Measurements from ENCODE around the gene COL9A3. TPM values are rescaled to one million over a fixed set of nuclear protein-coding genes. Genes with fewer than 3 reads are reported as not detected.
A peak's percentile ranks its signal among the peaks of the same experiment; 100 is the strongest.

Gene COL9A3
- total RNA-seq, 1 experiment from 2014 or later: 136 TPM

- TF ChIP-seq CREM (CRISPR knock-in tag; IDR thresholded peaks at IDR 0.05): 0 out of 2 replicates have a peak, but pooled peaks have one; percentile 50
- no peak for TF ChIP-seq IRF2 (CRISPR knock-in tag; IDR thresholded peaks at IDR 0.05; ENCODE audit: borderline replicate concordance, low read depth)
- peak; percentile 78 for TF ChIP-seq GABPB1 (CRISPR knock-in tag; IDR thresholded peaks at IDR 0.05)
- TF ChIP-seq NR2C2 (CRISPR knock-in tag; IDR thresholded peaks at IDR 0.05): no peak
- TF ChIP-seq ZNF671 (CRISPR knock-in tag; IDR thresholded peaks at IDR 0.05): no peak
- no peak for TF ChIP-seq ELF4 (CRISPR knock-in tag; IDR thresholded peaks at IDR 0.05; ENCODE audit: low read depth)
- TF ChIP-seq ZNF121 (CRISPR knock-in tag; IDR thresholded peaks at IDR 0.05): no peak
- TF ChIP-seq HMGXB4 (CRISPR knock-in tag; IDR thresholded peaks at IDR 0.05): peak; percentile 61; the same call in 1 of the 2 replicates
- no peak; the same call in 1 of the 2 replicates for TF ChIP-seq FOXP4 (CRISPR knock-in tag; IDR thresholded peaks at IDR 0.05)
- no peak for TF ChIP-seq USF2 (CRISPR knock-in tag; IDR thresholded peaks at IDR 0.05)
Measured at GRCh38 chr20:62861726-62862336, 45.0 kb downstream of the COL9A3 start, which contains the start of gene TCFL5 (continued).

- no peak for ATAC-seq
- Mint-ChIP-seq H3K4me1 (peaks cover 23% of the 10 kb centered on the region), H3K27me3 (ENCODE audit: low read depth) (peaks cover 3% of the 10 kb centered on the region; the same call in 1 of the 2 replicates), H3K36me3 (no peaks in the 10 kb centered on the region), H3K27ac (no peak overlapping the region), H3K9me3 (no peaks in the 10 kb centered on the region), H3K4me3 (no peak overlapping the region)
- POLR2A ChIA-PET: no interaction called here
- no peak for DNase-seq (ENCODE audit: low spot score)
- CTCF ChIA-PET: no interaction called here
- TF ChIP-seq CREM (CRISPR knock-in tag; IDR thresholded peaks at IDR 0.05): no peak
- TF ChIP-seq ZNF317 (CRISPR knock-in tag; IDR thresholded peaks at IDR 0.05; ENCODE audit: borderline replicate concordance, low read depth): peak; percentile 89
Measured at GRCh38 chr20:62864207-62864606, 47.4 kb downstream of the COL9A3 start.

- no peaks in the 10 kb centered on the region; the same call in 1 of the 2 replicates for H3K27me3 Mint-ChIP-seq (ENCODE audit: low read depth)
- H3K9me3 Mint-ChIP-seq: no peaks in the 10 kb centered on the region
- ATAC-seq: no peak
- no peak for DNase-seq (ENCODE audit: low spot score)
- H3K27ac Mint-ChIP-seq: no peak overlapping the region
- no peak overlapping the region for H3K4me3 Mint-ChIP-seq
- no peaks in the 10 kb centered on the region for H3K36me3 Mint-ChIP-seq
- H3K4me1 Mint-ChIP-seq: peaks cover 24% of the 10 kb centered on the region
- ChIA-PET CTCF (interaction anchor here (0.5 to 1.6 kb wide), 5 partner anchors 11 to 611 kb away, joined by 3 to 6 read pairs (median 4); no protein-coding TSS in a partner anchor), POLR2A (no interaction called here)
- TF ChIP-seq ZBTB21 (CRISPR knock-in tag; IDR thresholded peaks at IDR 0.05; ENCODE audit: borderline replicate concordance) (no peak), GRHL2 (CRISPR knock-in tag; IDR thresholded peaks at IDR 0.05; ENCODE audit: insufficient replicate concordance, severe bottlenecking) (no peak), ZNF138 (CRISPR knock-in tag; conservative IDR thresholded peaks at IDR 0.05) (no peak), TCF7 (CRISPR knock-in tag; IDR thresholded peaks at IDR 0.05; ENCODE audit: low read depth) (no peak), ATF2 (CRISPR knock-in tag; IDR thresholded peaks at IDR 0.05; ENCODE audit: borderline replicate concordance, low read depth) (no peak), ERG (CRISPR knock-in tag; IDR thresholded peaks at IDR 0.05) (no peak), MLX (CRISPR knock-in tag; IDR thresholded peaks at IDR 0.05) (no peak), OVOL2 (CRISPR knock-in tag; IDR thresholded peaks at IDR 0.05; ENCODE audit: borderline replicate concordance) (no peak)
Measured at GRCh38 chr20:62872184-62872847, 55.5 kb downstream of the COL9A3 start.

Measured in WTC11 (cell line).